Central memory CD8-positive, alpha-beta T cell (primary cell): Measurements from ENCODE around the gene NHS.
"Not testable (repeated sequence)": the region's sequence is repeated elsewhere in the genome, so short reads cannot be mapped to it uniquely, and the experiment has no call there.

Source experiments
- ATAC-seq: fragments of 150-1000 bp; cut with Tn5 transposase; replicated peaks from 2 replicates; pipeline ENCODE4 v1.10.0; 2022; ENCODE audit warnings: mild to moderate bottlenecking, moderate FRiP score, moderate number of reproducible peaks; ENCODE audit not compliant: poor library complexity, severe bottlenecking; ENCODE audit errors: extremely low read depth
- DNase-seq, 2 donors: peaks; one replicate each; pipeline ENCODE4 v3.0.0; 2021; ENCODE audit warnings: low spot score in 2 of 2
- H3K27ac Mint-ChIP-seq: one replicate; pipeline ENCODE4 v1.8.0; 2022; ENCODE audit warnings: low read depth, mild to moderate bottlenecking, moderate library complexity, mixed read lengths
- H3K27me3 Mint-ChIP-seq: one replicate; pipeline ENCODE4 v1.8.0; 2022; ENCODE audit warnings: mixed read lengths
- H3K36me3 Mint-ChIP-seq: one replicate; pipeline ENCODE4 v1.8.0; 2022; ENCODE audit warnings: mild to moderate bottlenecking, moderate library complexity, mixed read lengths; ENCODE audit not compliant: insufficient read depth
- H3K4me1 Mint-ChIP-seq: one replicate; pipeline ENCODE4 v1.8.0; 2022; ENCODE audit warnings: mixed read lengths
- H3K4me3 Mint-ChIP-seq: one replicate; pipeline ENCODE4 v1.8.0; 2022; ENCODE audit warnings: mild to moderate bottlenecking, moderate library complexity, mixed read lengths
- H3K9me3 Mint-ChIP-seq: one replicate; pipeline ENCODE4 v1.8.0; 2022; ENCODE audit warnings: mixed read lengths

NHS gene

DNA sequence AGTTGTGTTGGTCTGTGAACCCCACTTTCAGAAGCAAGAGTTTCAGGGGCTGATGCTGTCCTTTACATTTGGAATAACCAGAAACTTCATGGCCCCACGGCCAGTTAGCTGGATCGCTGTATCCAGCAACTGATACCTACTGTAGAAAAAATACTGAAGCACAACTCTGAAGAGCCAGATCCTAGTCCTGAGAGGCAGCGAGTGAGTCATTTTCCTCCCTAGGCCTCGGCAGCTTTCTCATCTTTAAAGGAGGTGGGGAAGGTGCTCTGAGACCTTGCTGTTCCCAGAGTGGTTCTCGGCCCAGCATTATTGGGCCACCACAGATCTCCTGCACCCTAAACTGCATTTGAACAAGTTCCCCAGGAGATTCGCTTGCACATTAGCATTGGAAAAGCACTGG lies 63.2 kb downstream of the NHS start:
- no peaks in the 10 kb centered on the region for H3K27me3 Mint-ChIP-seq
- H3K27ac Mint-ChIP-seq: no peak overlapping the region
- ATAC-seq: no peak
- no peak for DNase-seq
- no peaks in the 10 kb centered on the region for H3K4me1 Mint-ChIP-seq
- no peaks in the 10 kb centered on the region for H3K36me3 Mint-ChIP-seq
- no peak overlapping the region for H3K4me3 Mint-ChIP-seq
- no peaks in the 10 kb centered on the region for H3K9me3 Mint-ChIP-seq

DNA sequence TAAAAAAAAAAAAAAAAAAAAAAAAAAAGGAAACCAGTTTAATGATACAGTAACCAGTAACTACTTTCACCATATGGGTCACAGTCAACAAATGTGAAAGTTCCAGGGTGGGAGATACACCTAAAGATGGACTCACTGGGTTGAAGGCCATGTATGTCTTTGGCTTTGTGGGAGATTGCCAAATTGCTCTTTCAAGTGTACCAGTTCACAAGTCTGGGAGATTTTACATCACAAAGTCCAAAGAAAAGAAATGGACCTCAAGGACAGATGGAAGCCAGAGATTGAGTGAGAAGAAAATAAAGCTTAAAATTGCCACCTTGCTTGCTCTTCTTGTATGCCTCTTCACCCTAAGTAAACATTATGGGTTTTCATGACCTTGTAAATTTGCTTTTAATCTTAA lies 65.3 kb downstream of the NHS start:
- no peaks in the 10 kb centered on the region for H3K27me3 Mint-ChIP-seq
- no peaks in the 10 kb centered on the region for H3K9me3 Mint-ChIP-seq
- ATAC-seq: no peak
- H3K4me1 Mint-ChIP-seq: no peaks in the 10 kb centered on the region
- H3K36me3 Mint-ChIP-seq: no peaks in the 10 kb centered on the region
- DNase-seq: no peak
- H3K27ac Mint-ChIP-seq: no peak overlapping the region
- H3K4me3 Mint-ChIP-seq: no peak overlapping the region

DNA sequence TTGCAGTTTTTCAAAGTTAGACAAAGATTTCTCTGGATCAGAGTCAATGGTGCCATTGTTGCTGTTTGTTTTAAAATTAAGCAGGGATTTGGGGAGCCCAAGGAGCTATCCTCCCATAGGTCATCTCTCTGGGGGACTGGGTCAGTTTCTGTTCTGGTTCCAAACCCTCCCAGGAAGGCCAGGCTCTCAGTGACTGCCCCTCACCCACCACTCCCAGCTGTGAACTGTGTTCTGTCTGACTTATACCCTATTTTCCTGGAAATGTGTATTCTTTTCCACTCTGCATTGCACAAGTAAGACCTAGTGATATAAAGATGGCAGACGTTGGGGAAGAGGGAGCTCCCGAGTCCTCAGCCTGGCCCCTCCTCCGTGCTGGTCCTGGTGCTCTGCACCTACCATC lies 65.8 kb downstream of the NHS start:
- Mint-ChIP-seq H3K36me3 (no peaks in the 10 kb centered on the region), H3K4me1 (no peaks in the 10 kb centered on the region), H3K27ac (no peak overlapping the region), H3K9me3 (no peaks in the 10 kb centered on the region), H3K4me3 (no peak overlapping the region), H3K27me3 (no peaks in the 10 kb centered on the region)
- DNase-seq (no peak), ATAC-seq (no peak)

DNA sequence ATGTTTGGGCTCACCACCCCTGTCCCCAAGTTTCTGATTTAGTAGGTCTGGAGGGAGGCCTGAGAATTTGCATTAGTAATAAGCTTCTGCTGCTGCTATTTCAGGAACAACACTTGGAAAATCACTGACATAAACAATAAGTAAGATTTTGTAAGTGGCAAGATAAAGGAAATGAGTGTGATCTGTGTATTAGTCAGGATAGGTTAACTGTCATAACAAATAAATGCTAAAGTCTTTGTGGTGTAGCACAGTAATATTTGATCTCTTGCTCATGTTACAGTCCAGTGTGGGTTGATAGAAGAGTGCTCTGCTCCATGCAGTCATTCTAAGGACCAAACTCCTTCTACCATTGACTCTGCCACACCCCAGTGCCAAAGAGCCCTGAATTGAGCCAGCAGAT lies 67.0 kb downstream of the NHS start:
- no peak for DNase-seq
- Mint-ChIP-seq H3K27ac (no peak overlapping the region), H3K9me3 (no peaks in the 10 kb centered on the region), H3K36me3 (no peaks in the 10 kb centered on the region), H3K4me1 (no peaks in the 10 kb centered on the region), H3K4me3 (no peak overlapping the region), H3K27me3 (no peaks in the 10 kb centered on the region)
- no peak for ATAC-seq

- Mint-ChIP-seq H3K9me3 (no peaks in the 10 kb centered on the region), H3K27ac (no peak overlapping the region), H3K36me3 (no peaks in the 10 kb centered on the region), H3K4me1 (no peaks in the 10 kb centered on the region), H3K4me3 (no peak overlapping the region), H3K27me3 (no peaks in the 10 kb centered on the region)
- DNase-seq (no peak), ATAC-seq (no peak)
These were observed 67.9 kb downstream of the NHS start for GRCh38 chrX:17442898-17443297.

DNA sequence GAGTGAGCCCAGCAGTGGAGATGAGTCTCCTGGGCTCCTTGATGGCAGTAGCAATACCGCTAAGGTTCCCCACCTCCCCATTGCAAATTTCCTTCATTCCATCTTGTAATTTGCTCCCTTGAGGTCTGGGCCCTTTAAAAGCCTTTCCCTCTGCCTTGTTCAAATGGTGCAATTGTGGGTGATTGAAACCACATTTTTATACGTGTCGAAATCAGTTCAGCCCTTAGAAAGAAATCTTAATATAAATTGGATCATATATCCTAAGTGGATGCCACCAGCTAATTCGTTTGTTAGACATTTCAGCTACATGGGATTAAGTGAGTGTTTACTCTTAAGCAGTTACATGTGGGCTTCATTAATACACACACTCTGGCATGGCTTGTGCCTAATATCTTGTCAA lies 68.6 kb downstream of the NHS start:
- ATAC-seq: no peak
- no peaks in the 10 kb centered on the region for H3K9me3 Mint-ChIP-seq
- H3K36me3 Mint-ChIP-seq: no peaks in the 10 kb centered on the region
- no peak overlapping the region for H3K4me3 Mint-ChIP-seq
- no peak for DNase-seq
- no peak overlapping the region for H3K27ac Mint-ChIP-seq
- no peaks in the 10 kb centered on the region for H3K27me3 Mint-ChIP-seq
- no peaks in the 10 kb centered on the region for H3K4me1 Mint-ChIP-seq

GRCh38 chrX:17446269-17446668 lies 71.3 kb downstream of the NHS start:
- not testable (repeated sequence) for H3K4me3 Mint-ChIP-seq, H3K9me3 Mint-ChIP-seq, ATAC-seq, H3K27me3 Mint-ChIP-seq, H3K27ac Mint-ChIP-seq, DNase-seq, H3K36me3 Mint-ChIP-seq, H3K4me1 Mint-ChIP-seq

DNA sequence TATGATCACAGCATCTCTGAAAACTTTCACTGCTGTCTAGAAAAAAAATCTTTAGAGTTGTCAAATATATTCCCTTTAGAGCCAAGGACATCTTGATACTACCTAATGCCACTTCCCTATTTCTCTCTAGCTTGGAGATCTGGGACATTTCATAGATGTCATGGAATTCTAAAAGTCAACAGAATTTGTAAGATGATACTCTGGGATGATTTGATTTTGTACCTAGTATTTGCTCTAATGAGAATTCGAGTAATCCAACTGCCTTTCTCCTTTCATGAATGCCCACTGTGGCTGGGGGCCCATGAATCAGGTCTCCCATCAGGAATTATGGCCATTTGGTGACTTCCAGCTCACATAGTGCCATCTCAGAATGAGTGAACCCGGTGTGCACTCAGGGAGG lies 73.2 kb downstream of the NHS start:
- Mint-ChIP-seq H3K27ac (no peak overlapping the region), H3K27me3 (no peaks in the 10 kb centered on the region), H3K4me1 (no peaks in the 10 kb centered on the region), H3K36me3 (no peaks in the 10 kb centered on the region), H3K9me3 (no peaks in the 10 kb centered on the region), H3K4me3 (no peak overlapping the region)
- no peak for DNase-seq
- ATAC-seq: no peak

DNA sequence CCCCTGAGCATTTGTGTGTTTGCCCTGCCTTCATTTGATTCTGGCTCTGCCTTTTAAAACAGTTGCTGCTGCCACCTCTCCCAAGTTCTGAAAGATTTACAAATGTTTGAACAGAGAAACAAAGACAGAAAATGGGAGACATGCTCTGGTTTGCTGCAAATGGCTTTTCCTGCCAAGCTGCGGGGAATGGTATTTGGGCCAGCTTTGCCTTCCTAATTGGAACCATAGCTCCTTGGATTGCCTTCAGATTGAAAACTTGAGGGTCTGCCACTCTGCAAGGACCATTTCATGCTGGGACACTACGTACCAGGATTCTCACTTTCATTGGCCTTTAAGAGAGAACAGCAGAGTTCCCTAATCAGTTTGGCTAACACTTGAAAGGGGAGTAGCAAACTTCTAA lies 74.9 kb downstream of the NHS start:
- no peak overlapping the region for H3K4me3 Mint-ChIP-seq
- H3K27ac Mint-ChIP-seq: no peak overlapping the region
- no peaks in the 10 kb centered on the region for H3K36me3 Mint-ChIP-seq
- H3K9me3 Mint-ChIP-seq: no peaks in the 10 kb centered on the region
- no peaks in the 10 kb centered on the region for H3K4me1 Mint-ChIP-seq
- DNase-seq (no peak), ATAC-seq (no peak)
- H3K27me3 Mint-ChIP-seq: no peaks in the 10 kb centered on the region

- no peak for ATAC-seq
- no peak for DNase-seq
- H3K27me3 Mint-ChIP-seq: no peaks in the 10 kb centered on the region
- no peaks in the 10 kb centered on the region for H3K36me3 Mint-ChIP-seq
- H3K27ac Mint-ChIP-seq: no peak overlapping the region
- H3K9me3 Mint-ChIP-seq: no peaks in the 10 kb centered on the region
- H3K4me1 Mint-ChIP-seq: no peaks in the 10 kb centered on the region
- no peak overlapping the region for H3K4me3 Mint-ChIP-seq
These were observed 78.8 kb downstream of the NHS start for GRCh38 chrX:17453788-17454187.

DNA sequence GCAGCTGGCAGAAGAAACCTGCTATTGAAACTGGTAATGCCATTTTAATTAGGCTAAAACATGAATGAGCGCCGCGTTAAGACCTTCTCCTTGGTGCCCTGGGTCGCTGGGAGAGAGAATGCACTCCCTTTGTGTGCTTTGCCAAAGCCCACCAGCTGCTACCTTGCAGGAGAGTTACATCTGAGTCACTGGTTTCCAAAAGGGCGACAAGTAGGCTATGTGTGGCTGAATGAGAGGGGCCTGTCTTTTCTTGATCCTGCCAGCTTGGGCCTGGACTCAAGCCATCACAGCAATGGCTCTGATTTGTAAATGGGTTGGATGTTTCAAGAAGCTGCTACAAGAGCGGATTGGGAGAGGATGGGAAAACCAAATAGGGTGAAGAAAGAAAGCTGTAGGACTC lies 81.5 kb downstream of the NHS start:
- no peak for DNase-seq
- no peaks in the 10 kb centered on the region for H3K27me3 Mint-ChIP-seq
- H3K4me1 Mint-ChIP-seq: no peaks in the 10 kb centered on the region
- no peak overlapping the region for H3K4me3 Mint-ChIP-seq
- no peaks in the 10 kb centered on the region for H3K9me3 Mint-ChIP-seq
- no peaks in the 10 kb centered on the region for H3K36me3 Mint-ChIP-seq
- ATAC-seq: no peak
- H3K27ac Mint-ChIP-seq: no peak overlapping the region

DNA sequence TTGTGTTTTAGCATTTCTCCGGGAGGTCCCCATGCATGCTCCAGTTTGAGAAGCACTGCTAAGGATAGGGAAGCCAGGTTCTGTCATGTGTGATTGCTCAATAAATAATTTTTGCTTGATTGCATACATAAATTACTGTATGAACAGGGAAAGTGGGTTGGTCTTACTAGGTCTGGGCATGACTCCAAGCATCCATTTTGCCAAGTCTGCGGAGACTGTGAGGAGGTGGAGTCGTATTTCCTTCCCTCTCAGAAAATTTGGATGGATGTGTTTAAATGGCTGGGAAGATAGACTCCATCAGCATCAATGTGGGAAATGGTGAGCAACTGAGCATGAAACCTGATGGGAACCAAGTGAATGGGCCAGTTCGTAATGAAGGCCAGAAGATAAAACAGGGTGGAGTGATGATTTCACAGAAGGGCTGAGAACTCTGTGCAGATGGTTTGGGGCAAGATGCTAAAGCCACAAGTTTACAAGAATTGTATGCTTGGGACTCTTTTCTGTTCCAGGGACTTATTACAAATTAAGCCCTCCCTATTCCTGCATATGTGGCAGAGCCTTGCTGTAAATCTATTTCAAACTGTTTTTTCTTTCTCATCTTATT lies 84.1 kb downstream of the NHS start:
- Mint-ChIP-seq H3K36me3 (no peaks in the 10 kb centered on the region), H3K27ac (no peak overlapping the region), H3K9me3 (no peaks in the 10 kb centered on the region), H3K27me3 (no peaks in the 10 kb centered on the region), H3K4me1 (no peaks in the 10 kb centered on the region), H3K4me3 (no peak overlapping the region)
- DNase-seq (no peak), ATAC-seq (no peak)

DNA sequence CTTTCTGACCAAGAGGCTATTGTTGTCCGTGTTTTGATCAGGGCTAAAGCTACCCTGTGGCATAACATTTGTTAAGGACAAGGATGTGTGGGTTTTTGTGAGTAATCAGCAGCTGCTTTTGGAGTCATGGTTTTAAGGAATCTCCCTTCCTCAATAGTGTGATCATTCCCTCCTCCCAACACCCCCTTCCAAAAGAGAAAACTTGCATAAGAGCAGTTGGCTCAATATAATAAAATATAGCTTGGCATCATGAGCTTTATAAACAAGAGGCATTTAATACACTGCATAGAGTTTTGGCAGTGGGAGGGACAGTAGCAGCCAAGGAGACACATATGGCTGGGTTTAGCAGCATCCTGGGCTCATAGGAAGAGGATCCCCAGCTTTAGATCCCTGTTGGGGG lies 84.7 kb downstream of the NHS start:
- H3K4me3 Mint-ChIP-seq: no peak overlapping the region
- no peaks in the 10 kb centered on the region for H3K4me1 Mint-ChIP-seq
- H3K36me3 Mint-ChIP-seq: no peaks in the 10 kb centered on the region
- no peak overlapping the region for H3K27ac Mint-ChIP-seq
- H3K9me3 Mint-ChIP-seq: no peaks in the 10 kb centered on the region
- ATAC-seq (no peak), DNase-seq (no peak)
- H3K27me3 Mint-ChIP-seq: no peaks in the 10 kb centered on the region

- no peak for ATAC-seq
- H3K4me1 Mint-ChIP-seq: no peaks in the 10 kb centered on the region
- no peak overlapping the region for H3K4me3 Mint-ChIP-seq
- no peaks in the 10 kb centered on the region for H3K9me3 Mint-ChIP-seq
- no peaks in the 10 kb centered on the region for H3K27me3 Mint-ChIP-seq
- no peak for DNase-seq
- no peaks in the 10 kb centered on the region for H3K36me3 Mint-ChIP-seq
- no peak overlapping the region for H3K27ac Mint-ChIP-seq
These were observed 87.9 kb downstream of the NHS start for GRCh38 chrX:17462881-17463280.
